ENCODE measurements around the gene MRPS21.

Gene MRPS21

GRCh38 chr1:150293433-150294253, at the start of gene MRPS21:
Gene MRPS21 (plus strand): TSS chr1:150293861. CDS start chr1:150294367, 506 bp downstream.
- Histone ChIP-seq H3K9me3 (replicated peaks in 1 of 11) (no peaks in the 10 kb centered on the region), H3K4me1 (peaks cover 26 to 35% (median 31%) of the 10 kb centered on the region in 10 experiments), H3K4me2 (peak within 1 kb of the TSS; percentile 80 to 94 (median 90)), H3K9ac (peak within 1 kb of the TSS; percentile 73 to 86 (median 80)), H3K4me3 (peak within 1 kb of the TSS; percentile 68 to 83 (median 72)), H3K27me3 (no peaks in the 10 kb centered on the region), H3K27ac (peak within 1 kb of the TSS; percentile 75 to 95 (median 82)), H3K36me3 (peaks cover 12 to 40% (median 32%) of the 10 kb centered on the region in 11 experiments), H4K20me1 (peaks cover 0 to 9% (median 0%) of the 10 kb centered on the region in 11 experiments; a peak in 2 of 22 replicates)
- TF ChIP-seq Cebpa-rat (IDR thresholded peaks at IDR 0.05) = no peak; a peak in 2 of 22 replicates

- H3K9ac ChIP-seq = no peak overlapping the region
- no peak overlapping the region for H3K4me3 ChIP-seq
- H3K4me2 ChIP-seq = peak overlapping the region in 6 of 11 experiments; percentile 4 to 38 (median 24); a peak in 4 of 22 replicates
- TF ChIP-seq Cebpa-rat (IDR thresholded peaks at IDR 0.05) = no peak
- H3K27me3 ChIP-seq = no peaks in the 10 kb centered on the region
- no peaks in the 10 kb centered on the region for H3K9me3 ChIP-seq (replicated peaks in 1 of 11)
- H3K36me3 ChIP-seq = no peaks in the 10 kb centered on the region
- peaks cover 0 to 6% (median 2%) of the 10 kb centered on the region in 10 experiments; a peak in 7 of 20 replicates for H3K4me1 ChIP-seq
- H3K27ac ChIP-seq = no peak overlapping the region
- H4K20me1 ChIP-seq = no peaks in the 10 kb centered on the region
Observed at GRCh38 chr1:150249936-150250335, 43.7 kb upstream of the MRPS21 start.

- Histone ChIP-seq H3K27ac (peak overlapping the region in 5 of 11 experiments; percentile 59 to 77 (median 73); a peak in 8 of 22 replicates), H3K4me1 (peaks cover 21 to 28% (median 25%) of the 10 kb centered on the region in 10 experiments), H4K20me1 (no peaks in the 10 kb centered on the region; a peak in 1 of 22 replicates), H3K4me3 (peak overlapping the region in 5 of 10 experiments; percentile 6 to 38 (median 28); a peak in 8 of 20 replicates), H3K9me3 (replicated peaks in 1 of 11) (no peaks in the 10 kb centered on the region), H3K36me3 (no peaks in the 10 kb centered on the region), H3K27me3 (peaks cover 7 to 28% (median 21%) of the 10 kb centered on the region in 11 experiments; a peak in 18 of 22 replicates), H3K4me2 (peak overlapping the region; percentile 53 to 84 (median 74)), H3K9ac (peak overlapping the region in 8 of 11 experiments; percentile 49 to 69 (median 64); a peak in 12 of 22 replicates)
- TF ChIP-seq Cebpa-rat (IDR thresholded peaks at IDR 0.05) = no peak
Observed at GRCh38 chr1:150256198-150256553, 37.5 kb upstream of the MRPS21 start.

- Histone ChIP-seq H3K36me3 (no peaks in the 10 kb centered on the region), H3K9me3 (replicated peaks in 1 of 11) (no peaks in the 10 kb centered on the region), H4K20me1 (no peaks in the 10 kb centered on the region; a peak in 1 of 22 replicates), H3K4me1 (peaks cover 21 to 28% (median 25%) of the 10 kb centered on the region in 10 experiments), H3K4me2 (peak overlapping the region; percentile 53 to 84 (median 74)), H3K4me3 (peak overlapping the region in 4 of 10 experiments; percentile 6 to 38 (median 22); a peak in 8 of 20 replicates), H3K27ac (no peak overlapping the region; a peak in 1 of 22 replicates), H3K27me3 (peaks cover 7 to 28% (median 21%) of the 10 kb centered on the region in 11 experiments; a peak in 18 of 22 replicates), H3K9ac (peak overlapping the region in 7 of 11 experiments; percentile 49 to 69 (median 64); a peak in 9 of 22 replicates)
- TF ChIP-seq Cebpa-rat (IDR thresholded peaks at IDR 0.05) = no peak
Observed at GRCh38 chr1:150256554-150257341, 36.9 kb upstream of the MRPS21 start.

GRCh38 chr1:150257624-150258585, 35.8 kb upstream of the MRPS21 start, which contains the start of gene CA14:
Gene CA14 (plus strand): TSS chr1:150257774. CDS start chr1:150258129, 355 bp downstream.
- H3K9ac ChIP-seq = peak within 1 kb of the TSS in 7 of 11 experiments; percentile 15 to 65 (median 54); a peak in 7 of 22 replicates
- peaks cover 7 to 28% (median 21%) of the 10 kb centered on the region in 11 experiments; a peak in 18 of 22 replicates for H3K27me3 ChIP-seq
- H3K9me3 ChIP-seq (replicated peaks in 1 of 11) = no peaks in the 10 kb centered on the region
- H3K27ac ChIP-seq = no peak within 1 kb of the TSS; a peak in 1 of 22 replicates
- no peaks in the 10 kb centered on the region for H3K36me3 ChIP-seq
- no peak for TF ChIP-seq Cebpa-rat (IDR thresholded peaks at IDR 0.05)
- peak within 1 kb of the TSS; percentile 53 to 84 (median 74) for H3K4me2 ChIP-seq
- H3K4me3 ChIP-seq = peak within 1 kb of the TSS in 1 of 10 experiments; percentile 38; a peak in 4 of 20 replicates
- H3K4me1 ChIP-seq = peaks cover 21 to 34% (median 27%) of the 10 kb centered on the region in 10 experiments
- H4K20me1 ChIP-seq = peaks cover 0 to 6% (median 0%) of the 10 kb centered on the region in 11 experiments; a peak in 1 of 22 replicates

- Histone ChIP-seq H3K4me1 (peaks cover 21 to 42% (median 35%) of the 10 kb centered on the region in 10 experiments), H3K27ac (no peak overlapping the region), H3K27me3 (peaks cover 7 to 28% (median 21%) of the 10 kb centered on the region in 11 experiments; a peak in 18 of 22 replicates), H3K4me2 (no peak overlapping the region), H3K9ac (no peak overlapping the region), H3K9me3 (replicated peaks in 1 of 11) (no peaks in the 10 kb centered on the region), H3K36me3 (peaks cover 2 to 6% (median 3%) of the 10 kb centered on the region in 11 experiments; a peak in 20 of 22 replicates), H4K20me1 (peaks cover 0 to 6% (median 0%) of the 10 kb centered on the region in 11 experiments; a peak in 1 of 22 replicates), H3K4me3 (no peak overlapping the region)
- TF ChIP-seq Cebpa-rat (IDR thresholded peaks at IDR 0.05) = no peak
Observed at GRCh38 chr1:150259217-150259616, 34.4 kb upstream of the MRPS21 start.

GRCh38 chr1:150259758-150260669, 33.6 kb upstream of the MRPS21 start:
- Histone ChIP-seq H3K27me3 (peaks cover 7 to 28% (median 21%) of the 10 kb centered on the region in 11 experiments; a peak in 18 of 22 replicates), H3K4me2 (peak overlapping the region in 2 of 11 experiments; percentile 4 to 7; a peak in 2 of 22 replicates), H3K9ac (no peak overlapping the region), H3K36me3 (peaks cover 10 to 13% (median 11%) of the 10 kb centered on the region in 11 experiments), H3K4me1 (peaks cover 21 to 42% (median 35%) of the 10 kb centered on the region in 10 experiments), H3K4me3 (no peak overlapping the region), H3K9me3 (replicated peaks in 1 of 11) (no peaks in the 10 kb centered on the region), H4K20me1 (peaks cover 0 to 6% (median 0%) of the 10 kb centered on the region in 11 experiments; a peak in 2 of 22 replicates), H3K27ac (no peak overlapping the region)
- TF ChIP-seq Cebpa-rat (IDR thresholded peaks at IDR 0.05) = no peak

Measured in BLaER1 treated with 17β-estradiol and CSF1 and Interleukin-3, amounts not matched to agents 10 nM and 100 nM (cell line).